Activated naive CD4-positive, alpha-beta T cell treated with anti-CD3 and anti-CD28 coated beads, Interleukin-2, amount 50 U/mL, for 72 hours (primary cell): ENCODE results near the gene NFKBIL1. TPM values are rescaled to one million over a fixed set of nuclear protein-coding genes. Genes with fewer than 3 reads are reported as not detected.
A peak's percentile ranks its signal among the peaks of the same experiment; 100 is the strongest.
"Not testable (repeated sequence)": the region's sequence is repeated elsewhere in the genome, so short reads cannot be mapped to it uniquely, and the experiment has no call there.

Experiments used
- ATAC-seq, 2 donors: fragments of 150-1000 bp; cut with Tn5 transposase; 2 replicates each; pipeline ENCODE4 v1.10.0; 2021; ENCODE audit warnings: mild to moderate bottlenecking in 2 of 2, moderate library complexity in 2 of 2
- DNase-seq, 2 donors: peaks; one replicate each; pipeline ENCODE4 v3.0.0; 2021 to 2022; ENCODE audit warnings: low spot score in 2 of 2
- H3K27ac Mint-ChIP-seq, 2 donors: one replicate each; pipeline ENCODE4 v1.8.0; 2022; ENCODE audit warnings: mild to moderate bottlenecking in 2 of 2, mixed read lengths in 2 of 2
- H3K36me3 Mint-ChIP-seq, 2 donors: one replicate each; pipeline ENCODE4 v1.8.0; 2022; ENCODE audit warnings: mixed read lengths in 2 of 2
- H3K9me3 Mint-ChIP-seq, 2 donors: one replicate each; pipeline ENCODE4 v1.8.0; 2022; ENCODE audit warnings: mixed read lengths in 2 of 2
- total RNA-seq, 2 donors: library from RNA; stranded (reverse); gene quantifications; one replicate each; pipeline ENCODE4 v1.2.3, GENCODE V29; 2022

NFKBIL1 gene, protein sequence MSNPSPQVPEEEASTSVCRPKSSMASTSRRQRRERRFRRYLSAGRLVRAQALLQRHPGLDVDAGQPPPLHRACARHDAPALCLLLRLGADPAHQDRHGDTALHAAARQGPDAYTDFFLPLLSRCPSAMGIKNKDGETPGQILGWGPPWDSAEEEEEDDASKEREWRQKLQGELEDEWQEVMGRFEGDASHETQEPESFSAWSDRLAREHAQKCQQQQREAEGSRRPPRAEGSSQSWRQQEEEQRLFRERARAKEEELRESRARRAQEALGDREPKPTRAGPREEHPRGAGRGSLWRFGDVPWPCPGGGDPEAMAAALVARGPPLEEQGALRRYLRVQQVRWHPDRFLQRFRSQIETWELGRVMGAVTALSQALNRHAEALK
- 10 to 100 TPM; 19.4 to 39.7 TPM for total RNA-seq

DNA sequence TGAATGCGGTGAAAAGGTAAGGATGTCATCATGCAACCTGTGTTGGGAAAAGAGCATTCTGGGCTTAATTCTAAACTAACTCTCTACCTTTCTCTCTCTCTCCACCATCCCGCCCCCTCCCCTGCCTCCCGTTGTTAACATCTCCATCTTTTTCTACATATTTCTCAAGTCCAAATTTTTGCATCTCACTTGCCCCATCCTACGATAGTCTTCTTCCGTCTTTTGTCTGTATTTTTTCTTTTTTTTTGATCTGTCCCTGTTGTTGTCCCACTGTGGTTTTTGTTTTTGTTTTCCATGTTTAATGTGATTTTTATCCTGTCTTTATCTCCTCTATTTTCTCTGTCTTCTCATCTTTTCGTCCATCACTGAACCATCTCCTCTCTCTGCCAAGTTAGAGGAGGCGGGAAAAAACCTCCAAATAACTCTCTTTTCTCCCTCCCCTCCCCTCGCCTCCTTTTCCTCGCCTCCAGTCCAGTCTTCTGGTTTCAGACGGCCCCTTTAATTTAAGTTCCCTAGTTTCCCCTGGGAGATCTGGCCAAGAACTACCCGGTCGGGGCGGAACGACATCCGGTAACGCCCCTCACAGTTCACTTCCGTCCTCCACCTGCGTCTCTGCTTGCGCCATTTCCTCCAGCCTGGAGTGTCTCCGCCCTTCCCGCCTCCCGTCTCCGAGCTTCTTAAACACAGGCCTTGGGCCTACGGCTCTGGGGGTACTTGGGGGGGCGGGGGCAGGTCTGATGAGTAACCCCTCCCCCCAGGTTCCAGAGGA, at the start of gene NFKBIL1:
TSS of gene NFKBIL1 (plus strand) at position 651 of the 769 bp plus-strand sequence. CDS start at position 738, 87 bp downstream.
- DNase-seq (peak; percentile 87 to 88), ATAC-seq (peak; percentile 90 to 92)
- peaks cover 2 to 4% of the 10 kb centered on the region in 2 donors for H3K36me3 Mint-ChIP-seq
- peak within 1 kb of the TSS; percentile 87 to 93 for H3K27ac Mint-ChIP-seq
- no peaks in the 10 kb centered on the region for H3K9me3 Mint-ChIP-seq

DNA sequence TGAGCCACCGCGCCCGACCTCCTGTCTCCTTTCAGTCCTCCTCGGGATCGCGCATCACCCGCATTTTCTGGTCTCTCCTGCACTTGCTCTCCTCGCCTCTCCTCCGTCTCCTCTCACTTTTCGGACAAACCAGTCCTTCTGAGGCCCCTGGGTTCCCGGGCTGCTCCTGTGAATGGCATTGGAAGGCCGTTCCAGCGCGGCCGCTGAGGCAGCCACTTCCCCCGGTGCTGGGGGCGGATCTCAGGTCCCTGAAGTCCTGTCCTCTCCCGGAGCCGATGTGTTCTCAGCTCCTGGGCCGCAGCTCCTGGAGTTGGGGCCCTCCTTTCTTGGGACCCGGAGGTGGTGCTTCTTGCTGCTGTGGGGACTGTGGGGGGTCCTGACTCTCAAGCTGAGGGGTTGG, 48.7 kb upstream of the NFKBIL1 start:
- Mint-ChIP-seq H3K36me3 (peaks cover 19 to 20% of the 10 kb centered on the region in 2 donors), H3K9me3 (no peaks in the 10 kb centered on the region), H3K27ac (peak overlapping the region; percentile 78 to 85)
- ATAC-seq (no peak), DNase-seq (no peak)

DNA sequence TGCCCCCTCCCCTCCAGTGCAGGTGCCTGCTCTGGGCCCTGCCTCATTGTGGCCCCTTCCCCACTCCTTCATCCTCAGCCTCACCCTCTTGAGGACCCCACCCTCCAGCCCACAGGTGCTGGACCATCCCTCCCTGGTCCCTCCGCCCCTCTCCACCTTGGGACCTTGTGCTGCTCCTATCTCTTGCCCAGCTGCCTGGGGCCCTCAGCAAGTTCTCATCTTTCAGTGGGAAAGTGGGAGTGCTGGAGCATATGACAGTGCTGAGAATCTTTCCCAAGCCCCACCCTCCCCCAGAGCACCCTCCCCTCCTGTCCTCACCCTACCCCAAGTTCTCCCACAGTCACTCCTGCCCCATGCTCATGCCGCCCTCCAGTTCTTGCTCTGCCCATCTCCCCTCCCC, 47.8 kb upstream of the NFKBIL1 start:
- peaks cover 12 to 14% of the 10 kb centered on the region in 2 donors for H3K36me3 Mint-ChIP-seq
- not testable (repeated sequence) for DNase-seq, H3K9me3 Mint-ChIP-seq, ATAC-seq
- H3K27ac Mint-ChIP-seq: peak overlapping the region in 1 of 2 donors; percentile 78

DNA sequence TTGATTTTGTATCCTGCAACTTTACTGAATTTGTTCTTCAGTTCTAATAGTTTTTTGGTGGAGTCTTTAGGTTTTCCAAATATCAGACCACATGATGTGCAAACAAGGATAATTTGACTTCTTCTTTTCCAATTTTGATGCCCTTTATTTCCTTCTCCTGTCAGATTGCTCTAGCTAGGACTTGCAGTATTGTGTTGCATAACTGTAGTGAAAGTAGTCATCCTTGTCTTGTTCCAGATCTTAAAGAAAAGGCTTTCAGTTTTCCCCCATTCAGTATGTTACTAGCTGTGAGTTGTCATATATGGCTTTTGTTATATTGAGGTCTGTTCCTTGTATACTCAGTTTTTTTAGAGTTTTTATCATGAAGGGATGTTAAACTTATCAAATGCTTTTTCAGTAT, 44.8 kb upstream of the NFKBIL1 start:
- ATAC-seq (no peak), DNase-seq (no peak)
- Mint-ChIP-seq H3K27ac (no peak overlapping the region), H3K9me3 (no peaks in the 10 kb centered on the region), H3K36me3 (peaks cover 5 to 9% of the 10 kb centered on the region in 2 donors)

DNA sequence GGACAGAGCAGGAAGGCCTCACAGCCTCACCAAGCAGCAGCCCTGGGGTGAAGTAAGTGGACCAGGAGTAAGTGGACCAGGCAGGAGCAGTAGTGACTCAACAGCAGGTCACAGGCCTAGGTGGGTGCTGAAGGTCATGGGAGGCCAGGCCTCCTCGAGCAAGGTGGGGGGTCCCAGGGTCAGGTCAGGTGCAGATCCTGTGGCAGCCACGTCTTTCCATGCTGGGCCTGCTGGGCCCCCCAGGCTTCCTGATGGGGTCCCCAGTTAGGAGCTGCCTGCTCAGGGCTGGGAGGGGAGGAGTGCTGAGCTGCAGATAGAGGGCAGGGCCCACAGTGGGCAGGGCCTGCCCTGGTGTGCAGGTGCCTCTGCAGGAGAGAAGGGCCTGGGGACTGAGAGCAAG, 38.4 kb upstream of the NFKBIL1 start:
- not testable (repeated sequence) for H3K9me3 Mint-ChIP-seq, H3K27ac Mint-ChIP-seq, ATAC-seq, DNase-seq
- H3K36me3 Mint-ChIP-seq: peaks cover 8 to 19% of the 10 kb centered on the region in 2 donors

DNA sequence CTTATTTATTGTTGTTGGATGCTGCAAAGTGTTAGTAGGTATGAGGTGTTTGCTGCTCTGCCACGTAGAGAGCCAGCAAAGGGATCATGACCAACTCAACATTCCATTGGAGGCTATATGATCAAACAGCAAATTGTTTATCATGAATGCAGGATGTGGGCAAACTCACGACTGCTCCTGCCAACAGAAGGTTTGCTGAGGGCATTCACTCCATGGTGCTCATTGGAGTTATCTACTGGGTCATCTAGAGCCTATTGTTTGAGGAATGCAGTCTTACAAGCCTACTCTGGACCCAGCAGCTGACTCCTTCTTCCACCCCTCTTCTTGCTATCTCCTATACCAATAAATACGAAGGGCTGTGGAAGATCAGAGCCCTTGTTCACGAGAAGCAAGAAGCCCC, 37.4 kb upstream of the NFKBIL1 start:
- peaks cover 8 to 19% of the 10 kb centered on the region in 2 donors for H3K36me3 Mint-ChIP-seq
- H3K9me3 Mint-ChIP-seq: no peaks in the 10 kb centered on the region
- H3K27ac Mint-ChIP-seq: no peak overlapping the region
- DNase-seq (no peak), ATAC-seq (no peak)

DNA sequence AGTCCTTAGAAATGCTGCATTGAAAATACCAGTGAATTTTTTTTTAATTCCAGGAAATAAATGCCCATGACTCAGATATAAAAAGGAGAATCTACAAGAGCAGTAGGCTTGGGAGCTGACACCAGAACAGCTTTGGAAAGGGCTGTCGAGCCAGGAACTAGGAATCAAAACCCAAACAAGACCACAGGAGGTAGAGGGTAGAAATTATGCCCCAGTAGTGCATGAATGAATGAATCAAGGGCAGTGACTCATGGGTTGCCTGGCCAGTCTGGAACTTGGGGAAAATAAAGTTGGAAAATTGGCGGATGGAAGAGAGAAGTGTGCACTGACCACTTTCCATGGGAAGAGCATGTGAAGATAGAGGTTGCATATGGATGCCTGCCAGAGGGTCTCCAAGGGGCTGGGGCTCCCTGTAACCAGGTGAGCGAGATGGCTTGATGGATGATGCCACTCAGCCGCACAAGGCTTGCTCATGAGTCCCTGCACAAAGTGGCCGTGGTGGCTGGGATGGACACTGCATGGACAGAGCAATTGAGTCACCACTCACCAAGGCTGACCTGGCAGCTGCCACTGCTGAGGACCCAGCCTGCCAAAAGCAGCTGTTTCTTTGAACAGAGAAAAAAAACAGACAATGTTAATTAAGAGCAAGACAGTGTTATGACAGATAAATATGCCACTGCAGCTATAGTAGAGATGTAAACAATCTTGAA, 33.8 kb upstream of the NFKBIL1 start:
- Mint-ChIP-seq H3K36me3 (peaks cover 7 to 12% of the 10 kb centered on the region in 2 donors), H3K27ac (no peak overlapping the region), H3K9me3 (no peaks in the 10 kb centered on the region)
- no peak for ATAC-seq
- no peak for DNase-seq

DNA sequence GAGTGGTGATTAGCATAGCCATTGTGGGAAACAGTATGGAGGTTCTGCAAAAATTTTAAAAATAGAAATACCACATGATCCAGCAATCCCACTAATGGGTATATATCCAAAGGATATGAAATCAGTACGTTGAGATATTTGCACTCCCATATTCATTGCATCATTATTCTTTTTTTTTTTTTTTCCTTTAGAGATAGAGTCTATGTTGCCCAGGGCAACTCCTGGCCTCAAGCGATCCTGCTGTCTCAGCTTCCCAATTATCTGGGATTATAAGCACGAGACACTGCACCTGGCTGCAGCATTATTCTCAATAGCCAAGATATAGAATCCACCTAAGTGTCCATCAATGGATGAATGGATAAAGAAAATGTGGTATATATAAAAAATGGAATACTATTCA, 25.6 kb upstream of the NFKBIL1 start:
- H3K27ac Mint-ChIP-seq: no peak overlapping the region
- ATAC-seq: no peak
- no peak for DNase-seq
- no peaks in the 10 kb centered on the region for H3K36me3 Mint-ChIP-seq
- H3K9me3 Mint-ChIP-seq: no peaks in the 10 kb centered on the region

DNA sequence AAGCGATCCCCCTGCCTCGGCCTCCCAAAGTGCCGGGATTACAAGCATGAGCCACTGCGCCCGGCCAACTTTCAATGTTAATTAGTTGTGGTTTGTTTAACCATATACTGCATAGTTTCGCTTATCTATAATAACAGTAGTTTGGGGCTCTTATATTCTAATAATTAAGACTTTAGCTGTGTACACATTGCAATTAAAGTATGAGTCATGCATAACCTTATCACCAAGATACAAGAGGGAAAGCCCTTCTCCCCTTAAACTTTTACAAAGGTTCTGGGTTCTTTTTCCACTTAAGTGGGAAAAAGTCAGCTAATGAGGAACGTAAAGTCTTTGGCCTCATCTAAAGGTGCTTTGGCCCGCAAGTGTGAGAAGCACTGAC, 21.9 kb upstream of the NFKBIL1 start:
- Mint-ChIP-seq H3K27ac (no peak overlapping the region), H3K36me3 (peaks cover 5 to 10% of the 10 kb centered on the region in 2 donors), H3K9me3 (no peaks in the 10 kb centered on the region)
- DNase-seq (no peak), ATAC-seq (no peak)

DNA sequence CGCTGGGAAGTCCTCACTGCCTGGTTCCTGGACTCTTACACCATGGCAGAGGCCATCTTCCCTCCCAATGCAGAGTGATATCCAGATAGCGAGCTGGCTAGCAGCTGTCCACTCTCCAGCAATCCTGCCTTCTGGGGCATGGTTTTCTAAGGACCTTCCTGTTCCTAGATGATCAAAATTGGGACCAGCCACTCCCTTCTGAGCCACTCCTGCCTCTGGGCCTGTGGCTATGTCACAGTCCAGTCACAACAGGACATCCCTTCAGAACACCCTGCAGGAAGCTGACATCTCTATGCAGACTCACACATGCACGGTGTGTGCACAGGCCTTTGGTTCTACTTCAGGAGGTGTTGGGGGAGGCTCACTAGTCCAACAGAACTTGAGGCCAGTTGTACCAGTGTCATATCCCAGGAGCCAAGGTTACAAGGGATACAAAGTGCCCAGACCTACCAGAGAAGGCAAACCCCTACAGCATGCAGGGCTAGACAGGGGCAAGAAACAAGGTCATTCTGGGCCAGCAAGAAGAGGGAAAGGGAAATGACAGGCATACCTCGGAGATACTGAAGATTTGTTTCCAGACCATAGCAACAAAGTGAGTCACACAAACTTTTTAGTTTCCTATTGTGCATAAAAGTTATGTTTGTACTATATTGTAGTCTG, 21.3 kb upstream of the NFKBIL1 start:
- Mint-ChIP-seq H3K9me3 (no peaks in the 10 kb centered on the region), H3K36me3 (peaks cover 9 to 15% of the 10 kb centered on the region in 2 donors), H3K27ac (peak overlapping the region in 1 of 2 donors; percentile 10)
- ATAC-seq: peak in 1 of 2 donors; percentile 14
- DNase-seq: peak in 1 of 2 donors; percentile 47

DNA sequence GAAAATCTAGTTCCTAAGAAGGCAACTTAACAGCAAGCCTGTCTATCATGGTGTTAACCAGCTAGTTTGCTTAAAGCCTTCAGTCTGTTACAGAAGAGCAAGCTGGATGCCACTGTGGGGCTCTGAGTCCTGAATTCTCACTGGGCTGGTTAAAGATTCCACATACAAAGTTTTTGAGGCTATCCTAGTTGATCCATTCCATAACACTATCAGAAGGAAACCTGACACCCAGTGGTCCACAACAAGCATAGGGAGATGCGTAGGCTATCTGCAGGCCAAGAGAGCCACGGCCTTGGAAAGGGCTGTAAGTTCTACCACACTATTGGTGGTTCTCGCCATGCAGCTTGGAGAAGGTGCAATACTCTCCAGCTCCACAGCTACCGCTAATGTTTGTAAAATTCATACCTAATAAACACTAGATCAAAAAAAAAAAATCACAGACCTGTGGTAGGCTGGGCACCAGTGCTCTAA, 19.1 kb upstream of the NFKBIL1 start:
- Mint-ChIP-seq H3K36me3 (peaks cover 15 to 31% of the 10 kb centered on the region in 2 donors), H3K9me3 (no peaks in the 10 kb centered on the region), H3K27ac (peak overlapping the region in 1 of 2 donors; percentile 88)
- ATAC-seq: peak; percentile 12 to 25
- DNase-seq: peak in 1 of 2 donors; percentile 21

DNA sequence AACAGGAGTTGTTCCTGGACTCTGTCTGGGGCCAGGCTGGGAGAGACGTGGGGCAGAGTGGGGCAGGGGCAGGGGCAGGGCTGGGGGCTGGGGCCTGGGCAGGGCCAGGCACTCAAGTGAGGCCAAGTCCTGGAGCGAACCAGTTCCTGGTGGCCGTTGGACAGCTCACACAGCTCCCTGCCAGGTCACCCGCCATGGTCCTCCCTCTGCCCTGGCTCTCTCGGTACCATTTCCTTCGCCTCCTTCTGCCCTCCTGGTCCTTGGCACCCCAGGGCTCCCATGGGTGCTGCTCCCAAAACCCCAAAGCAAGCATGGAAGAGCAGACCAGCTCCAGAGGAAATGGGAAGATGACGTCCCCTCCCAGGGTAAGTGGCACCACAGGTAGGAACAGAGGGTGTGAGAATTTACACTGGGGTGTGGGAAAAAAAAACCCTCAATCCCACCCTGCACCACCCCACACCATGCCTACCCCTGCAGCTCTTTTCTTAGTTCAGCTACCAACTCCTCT, 18.5 kb upstream of the NFKBIL1 start, which contains the start of gene MCCD1:
TSS of gene MCCD1 (plus strand) at position 142 of the 508 bp plus-strand sequence. CDS start at position 195, 53 bp downstream.
- peak; percentile 23 to 39 for ATAC-seq
- no peaks in the 10 kb centered on the region for H3K9me3 Mint-ChIP-seq
- peaks cover 15 to 36% of the 10 kb centered on the region in 2 donors for H3K36me3 Mint-ChIP-seq
- DNase-seq: peak in 1 of 2 donors; percentile 48
- H3K27ac Mint-ChIP-seq: peak within 1 kb of the TSS; percentile 36 to 91

DNA sequence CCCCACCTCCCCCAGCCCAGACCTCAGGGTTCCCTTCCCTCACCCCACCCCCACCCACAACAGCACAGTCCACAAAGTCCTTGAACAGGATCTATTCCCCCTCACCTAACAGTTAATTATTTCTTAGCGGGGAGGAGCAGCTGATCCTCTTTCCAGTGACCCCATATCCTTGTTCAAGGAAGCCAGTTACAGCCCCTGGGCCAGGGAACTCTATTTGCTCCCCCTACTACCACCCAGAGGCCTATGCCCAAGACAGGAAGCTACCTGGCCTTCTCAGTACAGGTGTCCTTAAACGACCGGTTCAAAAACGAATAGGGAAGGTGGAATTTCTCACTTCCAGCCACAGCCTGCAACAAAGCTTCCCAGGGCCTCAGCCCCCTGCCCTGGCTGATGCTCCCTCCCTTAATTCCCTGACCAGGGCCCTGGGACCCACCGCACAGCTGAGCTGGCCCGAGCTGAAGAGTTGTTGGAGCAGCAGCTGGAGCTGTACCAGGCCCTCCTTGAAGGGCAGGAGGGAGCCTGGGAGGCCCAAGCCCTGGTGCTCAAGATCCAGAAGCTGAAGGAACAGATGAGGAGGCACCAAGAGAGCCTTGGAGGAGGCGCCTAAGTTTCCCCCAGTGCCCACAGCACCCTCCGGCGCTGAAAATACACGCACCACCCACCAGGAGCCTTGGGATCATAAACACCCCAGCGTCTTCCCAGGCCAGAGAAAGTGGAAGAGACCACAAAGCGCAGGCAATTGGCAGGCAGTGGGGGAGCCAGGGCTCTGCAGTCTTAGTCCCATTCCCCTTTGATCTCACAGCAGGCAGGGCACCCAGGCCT, 17.9 kb upstream of the NFKBIL1 start:
- H3K36me3 Mint-ChIP-seq: peaks cover 16 to 41% of the 10 kb centered on the region in 2 donors
- peak overlapping the region; percentile 36 to 91 for H3K27ac Mint-ChIP-seq
- peak in 1 of 2 donors; percentile 52 for DNase-seq
- H3K9me3 Mint-ChIP-seq: no peaks in the 10 kb centered on the region
- peak; percentile 2 to 17 for ATAC-seq

DNA sequence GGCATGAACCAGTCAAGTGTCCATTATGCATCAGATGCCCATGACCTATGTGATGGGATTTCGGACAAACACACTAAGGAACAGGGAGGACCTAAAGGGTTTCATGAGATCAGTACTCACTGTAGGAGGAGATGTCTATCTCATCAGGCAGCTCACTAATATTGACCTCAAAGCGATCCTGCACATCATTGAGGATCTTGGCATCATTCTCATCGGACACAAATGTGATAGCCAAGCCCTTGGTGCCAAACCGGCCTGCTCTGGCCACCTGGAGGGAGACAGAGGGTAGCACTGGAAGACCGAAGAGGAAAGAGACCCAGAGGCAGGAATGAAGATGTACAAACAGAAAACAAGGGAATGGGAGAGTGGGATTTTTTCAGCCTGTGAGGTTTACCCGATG, 16.7 kb upstream of the NFKBIL1 start:
- Mint-ChIP-seq H3K36me3 (peaks cover 27 to 52% of the 10 kb centered on the region in 2 donors), H3K27ac (no peak overlapping the region), H3K9me3 (no peaks in the 10 kb centered on the region)
- DNase-seq: peak in 1 of 2 donors; percentile 34
- ATAC-seq: no peak

DNA sequence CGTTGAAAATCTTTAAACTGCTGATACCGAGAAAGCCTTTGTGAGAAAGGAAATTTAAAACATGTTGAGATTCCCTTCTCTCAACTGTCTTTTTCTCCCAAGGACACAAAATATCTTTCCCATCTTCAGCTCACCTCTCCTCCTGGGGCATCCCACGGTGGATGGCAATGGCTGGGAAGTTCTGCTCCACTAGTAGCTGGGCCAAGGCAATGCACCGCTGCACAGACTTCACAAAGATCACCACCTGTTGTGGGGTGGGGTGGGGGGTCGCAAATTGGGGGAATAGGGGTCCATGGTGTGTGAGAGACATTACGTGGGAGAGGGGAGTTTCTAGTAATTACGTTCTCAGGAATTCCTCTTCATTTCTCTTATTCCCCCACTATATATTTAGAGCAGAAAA, 16.2 kb upstream of the NFKBIL1 start:
- ATAC-seq (no peak), DNase-seq (peak in 1 of 2 donors; percentile 13)
- Mint-ChIP-seq H3K36me3 (peaks cover 32 to 57% of the 10 kb centered on the region in 2 donors), H3K27ac (no peak overlapping the region), H3K9me3 (no peaks in the 10 kb centered on the region)
